ENCODE results near the gene BRI3BP.

- TF ChIP-seq, protein P1, sequence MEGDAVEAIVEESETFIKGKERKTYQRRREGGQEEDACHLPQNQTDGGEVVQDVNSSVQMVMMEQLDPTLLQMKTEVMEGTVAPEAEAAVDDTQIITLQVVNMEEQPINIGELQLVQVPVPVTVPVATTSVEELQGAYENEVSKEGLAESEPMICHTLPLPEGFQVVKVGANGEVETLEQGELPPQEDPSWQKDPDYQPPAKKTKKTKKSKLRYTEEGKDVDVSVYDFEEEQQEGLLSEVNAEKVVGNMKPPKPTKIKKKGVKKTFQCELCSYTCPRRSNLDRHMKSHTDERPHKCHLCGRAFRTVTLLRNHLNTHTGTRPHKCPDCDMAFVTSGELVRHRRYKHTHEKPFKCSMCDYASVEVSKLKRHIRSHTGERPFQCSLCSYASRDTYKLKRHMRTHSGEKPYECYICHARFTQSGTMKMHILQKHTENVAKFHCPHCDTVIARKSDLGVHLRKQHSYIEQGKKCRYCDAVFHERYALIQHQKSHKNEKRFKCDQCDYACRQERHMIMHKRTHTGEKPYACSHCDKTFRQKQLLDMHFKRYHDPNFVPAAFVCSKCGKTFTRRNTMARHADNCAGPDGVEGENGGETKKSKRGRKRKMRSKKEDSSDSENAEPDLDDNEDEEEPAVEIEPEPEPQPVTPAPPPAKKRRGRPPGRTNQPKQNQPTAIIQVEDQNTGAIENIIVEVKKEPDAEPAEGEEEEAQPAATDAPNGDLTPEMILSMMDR (IDR thresholded peaks at IDR 0.05; ENCODE audit: insufficient read depth, low read depth, low read length), result no peak
- no peak for TF ChIP-seq EZH2 (IDR thresholded peaks at IDR 0.05; ENCODE audit: insufficient read depth, low read length)
Measured at GRCh38 chr12:125025606-125026235, 32.3 kb downstream of the BRI3BP start.
